Osteoblast (primary cell): ENCODE measurements around the gene IFI30. TPM values are rescaled to one million over a fixed set of nuclear protein-coding genes. Genes with fewer than 3 reads are reported as not detected.
"Not testable (repeated sequence)": the region's sequence is repeated elsewhere in the genome, so short reads cannot be mapped to it uniquely, and the experiment has no call there.

ENCODE experiments used
- DNase-seq: peaks from one replicate; pipeline ENCODE4 v3.0.0; 2011; ENCODE audit warnings: low spot score, mixed read lengths; ENCODE audit not compliant: insufficient read length; ENCODE audit errors: missing footprints
- H2AFZ ChIP-seq: 2 replicates; pipeline ENCODE4 v1.6.0; 2011; ENCODE audit warnings: mild to moderate bottlenecking, low read length
- H3K27ac ChIP-seq: 2 replicates; pipeline ENCODE4 v1.5.1; 2011; ENCODE audit warnings: mild to moderate bottlenecking, low read depth, low read length, moderate library complexity
- H3K27me3 ChIP-seq: 2 replicates; pipeline ENCODE4 v1.6.0; 2012; ENCODE audit warnings: mild to moderate bottlenecking, control low read depth, inconsistent platforms, low read length, moderate library complexity; ENCODE audit not compliant: insufficient read depth
- H3K36me3 ChIP-seq: 2 replicates; pipeline ENCODE4 v1.5.1; 2011; ENCODE audit warnings: mild to moderate bottlenecking, low read length, control low read depth, moderate library complexity; ENCODE audit not compliant: insufficient read depth
- H3K4me1 ChIP-seq: 2 replicates; pipeline ENCODE4 v1.5.1; 2011; ENCODE audit warnings: mild to moderate bottlenecking, low read length, control low read depth, moderate library complexity; ENCODE audit not compliant: insufficient read depth
- H3K4me2 ChIP-seq: 2 replicates; pipeline ENCODE4 v1.6.0; 2011; ENCODE audit warnings: mild to moderate bottlenecking, low read length; ENCODE audit not compliant: insufficient read depth
- H3K4me3 ChIP-seq: fragments of 200-600 bp; sonication (generic); 3 replicates; pipeline ENCODE4 v1.5.1; 2012; ENCODE audit warnings: mild to moderate bottlenecking, low read length, inconsistent platforms; ENCODE audit not compliant: insufficient read depth
- H3K79me2 ChIP-seq: 2 replicates; pipeline ENCODE4 v1.6.0; 2012; ENCODE audit warnings: mild to moderate bottlenecking, low read length, control low read depth, inconsistent platforms; ENCODE audit not compliant: insufficient read depth
- H3K9me3 ChIP-seq: 2 replicates; pipeline ENCODE4 v1.5.1; 2011; ENCODE audit warnings: low read depth, low read length, control low read depth
- H4K20me1 ChIP-seq: 2 replicates; pipeline ENCODE4 v1.6.0; 2012; ENCODE audit warnings: mild to moderate bottlenecking, low read length, control low read depth; ENCODE audit not compliant: insufficient read depth
- total RNA-seq: library from RNA; depleted of rRNA; stranded (reverse); fragments of >200 nt; gene quantifications from 2 replicates; pipeline ENCODE4 v1.2.3, GENCODE V29; 2012
- TF ChIP-seq, protein P1 (sequence below): IDR thresholded peaks from 2 replicates; pipeline ENCODE4 v1.5.1; 2011; ENCODE audit warnings: mild to moderate bottlenecking, low read depth, low read length, moderate library complexity; ENCODE audit errors: extremely low read depth

IFI30 gene
- total RNA-seq, 1 donor, result 110 TPM

DNA sequence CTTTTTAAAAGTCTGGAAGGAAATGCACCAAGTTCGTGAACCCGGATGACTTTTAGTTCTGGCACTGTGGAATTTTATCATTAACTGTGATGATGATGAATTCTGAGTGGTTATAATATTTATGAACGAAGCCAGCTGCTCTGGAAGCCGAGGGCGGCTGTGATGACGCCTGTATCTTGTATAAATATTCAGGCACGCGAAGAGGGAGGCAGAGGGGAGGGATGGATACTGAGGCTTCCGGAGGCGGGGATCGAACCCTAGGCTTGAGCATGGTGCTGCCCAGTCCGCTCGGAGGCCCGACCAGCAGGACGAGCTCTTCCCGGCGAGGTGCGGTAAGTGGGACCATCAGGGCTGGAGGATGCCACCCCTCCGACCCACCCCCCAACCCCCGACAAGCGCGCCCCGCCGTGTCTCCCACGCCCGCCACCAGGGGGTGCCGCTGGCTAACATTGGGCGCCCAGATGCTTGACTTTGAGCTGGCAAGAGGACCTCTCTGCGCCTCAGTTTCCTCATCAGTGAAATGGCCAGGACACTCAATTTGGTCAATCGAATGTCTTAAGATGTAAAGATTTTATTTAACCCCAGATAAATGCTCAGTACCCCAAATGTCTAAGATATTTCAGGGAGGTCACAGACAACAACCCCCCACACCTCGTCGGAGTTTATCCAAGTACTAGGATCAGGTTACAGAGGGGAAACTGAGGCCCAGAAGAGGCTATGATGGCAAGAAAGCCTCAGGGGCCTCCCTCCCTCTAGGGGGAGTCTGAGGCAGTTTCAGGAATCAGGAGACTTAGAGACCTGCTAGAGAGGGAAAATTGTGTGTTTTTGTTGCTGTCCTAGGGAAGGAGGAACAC, 34.7 kb downstream of the IFI30 start:
- peak; percentile 97 for DNase-seq
- peak overlapping the region; percentile 65 for H3K4me2 ChIP-seq
- no peaks in the 10 kb centered on the region for H3K27me3 ChIP-seq
- no peaks in the 10 kb centered on the region for H3K9me3 ChIP-seq
- H3K4me1 ChIP-seq, result peaks cover 17% of the 10 kb centered on the region
- peaks cover 2% of the 10 kb centered on the region for H4K20me1 ChIP-seq
- peak overlapping the region; percentile 51 for H2AFZ ChIP-seq
- peak overlapping the region; percentile 69 for H3K27ac ChIP-seq
- H3K4me3 ChIP-seq, result peak overlapping the region; percentile 38
- TF ChIP-seq, protein P1, sequence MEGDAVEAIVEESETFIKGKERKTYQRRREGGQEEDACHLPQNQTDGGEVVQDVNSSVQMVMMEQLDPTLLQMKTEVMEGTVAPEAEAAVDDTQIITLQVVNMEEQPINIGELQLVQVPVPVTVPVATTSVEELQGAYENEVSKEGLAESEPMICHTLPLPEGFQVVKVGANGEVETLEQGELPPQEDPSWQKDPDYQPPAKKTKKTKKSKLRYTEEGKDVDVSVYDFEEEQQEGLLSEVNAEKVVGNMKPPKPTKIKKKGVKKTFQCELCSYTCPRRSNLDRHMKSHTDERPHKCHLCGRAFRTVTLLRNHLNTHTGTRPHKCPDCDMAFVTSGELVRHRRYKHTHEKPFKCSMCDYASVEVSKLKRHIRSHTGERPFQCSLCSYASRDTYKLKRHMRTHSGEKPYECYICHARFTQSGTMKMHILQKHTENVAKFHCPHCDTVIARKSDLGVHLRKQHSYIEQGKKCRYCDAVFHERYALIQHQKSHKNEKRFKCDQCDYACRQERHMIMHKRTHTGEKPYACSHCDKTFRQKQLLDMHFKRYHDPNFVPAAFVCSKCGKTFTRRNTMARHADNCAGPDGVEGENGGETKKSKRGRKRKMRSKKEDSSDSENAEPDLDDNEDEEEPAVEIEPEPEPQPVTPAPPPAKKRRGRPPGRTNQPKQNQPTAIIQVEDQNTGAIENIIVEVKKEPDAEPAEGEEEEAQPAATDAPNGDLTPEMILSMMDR, result peak; percentile 31
- H3K36me3 ChIP-seq, result no peaks in the 10 kb centered on the region
- peaks cover 4% of the 10 kb centered on the region for H3K79me2 ChIP-seq

DNA sequence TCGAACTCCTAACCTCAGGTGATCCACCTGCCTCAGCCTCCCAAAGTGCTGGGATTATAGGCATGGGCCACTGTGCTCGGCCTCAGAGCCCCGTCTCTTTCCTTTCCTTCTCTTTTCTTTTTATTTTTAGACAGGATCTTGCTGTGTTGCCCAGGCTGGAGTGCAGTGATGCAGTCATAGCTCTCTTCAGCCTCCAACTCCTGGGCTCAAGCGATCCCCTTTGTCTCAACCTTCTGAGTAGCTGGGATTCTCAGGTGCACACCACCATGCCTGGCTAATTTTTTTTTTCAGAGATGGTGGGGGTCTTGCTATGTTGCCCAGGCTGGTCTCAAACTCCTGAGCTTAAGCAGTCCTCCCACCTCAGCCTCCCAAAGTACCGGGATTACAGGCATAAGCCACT, 36.3 kb downstream of the IFI30 start:
- not testable (repeated sequence) for H3K4me2 ChIP-seq, DNase-seq, H3K27me3 ChIP-seq, H3K4me3 ChIP-seq, H3K79me2 ChIP-seq, H3K9me3 ChIP-seq, H3K27ac ChIP-seq, H4K20me1 ChIP-seq, H2AFZ ChIP-seq, H3K36me3 ChIP-seq
- H3K4me1 ChIP-seq, result peaks cover 19% of the 10 kb centered on the region

DNA sequence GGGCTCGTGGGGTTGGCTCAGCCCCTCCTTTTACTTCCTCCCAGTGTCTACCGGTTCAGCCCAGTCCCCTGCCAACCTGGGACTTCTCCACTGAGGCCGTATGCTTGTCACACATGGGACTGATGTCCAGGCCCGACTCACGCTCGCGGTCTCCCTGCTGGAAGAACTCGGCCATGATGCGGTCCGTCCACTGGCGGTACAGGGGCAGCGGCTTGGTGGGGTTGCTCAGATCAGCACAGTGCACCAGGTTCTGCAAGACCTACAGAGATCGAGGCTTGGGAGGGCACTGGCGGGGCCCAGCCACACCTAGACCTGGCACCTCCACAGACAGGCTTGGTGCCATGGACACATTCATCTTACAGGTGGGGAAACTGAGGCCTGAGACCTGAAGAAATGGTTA, 38.1 kb downstream of the IFI30 start:
- Histone ChIP-seq H3K36me3 (no peaks in the 10 kb centered on the region), H3K27me3 (no peaks in the 10 kb centered on the region), H3K9me3 (no peaks in the 10 kb centered on the region), H3K79me2 (no peaks in the 10 kb centered on the region), H3K27ac (no peak overlapping the region), H4K20me1 (peaks cover 2% of the 10 kb centered on the region), H3K4me2 (no peak overlapping the region), H3K4me1 (peaks cover 14% of the 10 kb centered on the region), H2AFZ (no peak overlapping the region), H3K4me3 (no peak overlapping the region)
- TF ChIP-seq, protein P1, result no peak
- peak; percentile 4 for DNase-seq

DNA sequence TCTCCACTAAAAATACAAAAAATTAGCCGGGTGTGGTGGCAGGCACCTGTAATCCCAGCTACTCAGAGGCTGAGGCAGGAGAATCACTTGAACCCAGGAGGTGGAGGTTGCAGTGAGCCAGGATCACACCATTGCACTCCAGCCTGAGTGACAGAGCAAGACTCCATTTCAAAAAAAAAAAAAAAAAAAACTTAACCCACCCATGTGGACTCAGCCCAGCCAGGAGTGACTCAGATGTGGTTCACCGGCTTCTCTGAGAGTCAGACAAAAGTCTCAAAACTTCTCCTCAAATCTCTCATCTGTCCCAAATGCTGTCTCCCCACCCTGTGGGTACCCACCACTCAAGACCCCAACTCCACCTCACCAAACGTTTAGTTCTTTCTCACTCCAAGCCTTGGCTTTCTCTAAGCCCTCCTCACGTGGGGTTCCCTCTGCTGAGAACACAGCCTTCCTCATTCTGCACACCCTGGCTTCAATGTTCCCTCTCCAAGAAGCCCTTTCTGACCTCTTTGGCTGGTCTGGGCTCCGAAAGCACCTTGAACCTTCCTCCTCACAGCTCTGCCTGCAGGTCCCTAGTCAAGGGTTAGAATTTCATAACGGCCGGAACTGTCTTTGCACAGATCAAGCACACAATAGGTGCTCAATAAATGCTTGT, 41.3 kb downstream of the IFI30 start:
- Histone ChIP-seq H3K4me2 (peak overlapping the region; percentile 8), H3K4me1 (peaks cover 10% of the 10 kb centered on the region), H4K20me1 (peaks cover 2% of the 10 kb centered on the region), H3K79me2 (no peaks in the 10 kb centered on the region), H3K36me3 (no peaks in the 10 kb centered on the region), H3K27me3 (no peaks in the 10 kb centered on the region), H3K4me3 (no peak overlapping the region), H2AFZ (no peak overlapping the region), H3K27ac (peak overlapping the region; percentile 0), H3K9me3 (no peaks in the 10 kb centered on the region)
- TF ChIP-seq, protein P1, result no peak
- DNase-seq, result peak; percentile 98
